ENCODE measurements around the gene ATP8B3. TPM values are rescaled to one million over a fixed set of nuclear protein-coding genes. Genes with fewer than 3 reads are reported as not detected.
"Not testable (repeated sequence)": the region's sequence is repeated elsewhere in the genome, so short reads cannot be mapped to it uniquely, and the experiment has no call there.

ATP8B3 gene
- total RNA-seq, 1 donor from 2014 or later: 1.1 TPM

- no peaks in the 10 kb centered on the region for H3K9me3 Mint-ChIP-seq
- H3K4me3 Mint-ChIP-seq: no peak overlapping the region
- H3K27me3 Mint-ChIP-seq (ENCODE audit: low read depth): peaks cover 96% of the 10 kb centered on the region
- H3K4me1 Mint-ChIP-seq: no peaks in the 10 kb centered on the region
- no peak overlapping the region for H3K27ac Mint-ChIP-seq (ENCODE audit: unreplicated experiment)
- no peak for TF ChIP-seq CTCF (conservative IDR thresholded peaks at IDR 0.05)
- H3K36me3 Mint-ChIP-seq (ENCODE audit: low read depth): no peaks in the 10 kb centered on the region
- no peak for DNase-seq (ENCODE audit: low read depth, low spot score)
Observed at GRCh38 chr19:1763648-1764639, 48.1 kb downstream of the ATP8B3 start.

GRCh38 chr19:1762243-1763117, 49.6 kb downstream of the ATP8B3 start:
- no peak for DNase-seq (ENCODE audit: low read depth, low spot score)
- TF ChIP-seq CTCF (conservative IDR thresholded peaks at IDR 0.05): no peak
- Mint-ChIP-seq H3K27ac (ENCODE audit: unreplicated experiment) (peak overlapping the region; percentile 87), H3K27me3 (ENCODE audit: low read depth) (peaks cover 96% of the 10 kb centered on the region), H3K4me3 (no peak overlapping the region), H3K4me1 (no peaks in the 10 kb centered on the region), H3K36me3 (ENCODE audit: low read depth) (no peaks in the 10 kb centered on the region), H3K9me3 (no peaks in the 10 kb centered on the region)

DNA sequence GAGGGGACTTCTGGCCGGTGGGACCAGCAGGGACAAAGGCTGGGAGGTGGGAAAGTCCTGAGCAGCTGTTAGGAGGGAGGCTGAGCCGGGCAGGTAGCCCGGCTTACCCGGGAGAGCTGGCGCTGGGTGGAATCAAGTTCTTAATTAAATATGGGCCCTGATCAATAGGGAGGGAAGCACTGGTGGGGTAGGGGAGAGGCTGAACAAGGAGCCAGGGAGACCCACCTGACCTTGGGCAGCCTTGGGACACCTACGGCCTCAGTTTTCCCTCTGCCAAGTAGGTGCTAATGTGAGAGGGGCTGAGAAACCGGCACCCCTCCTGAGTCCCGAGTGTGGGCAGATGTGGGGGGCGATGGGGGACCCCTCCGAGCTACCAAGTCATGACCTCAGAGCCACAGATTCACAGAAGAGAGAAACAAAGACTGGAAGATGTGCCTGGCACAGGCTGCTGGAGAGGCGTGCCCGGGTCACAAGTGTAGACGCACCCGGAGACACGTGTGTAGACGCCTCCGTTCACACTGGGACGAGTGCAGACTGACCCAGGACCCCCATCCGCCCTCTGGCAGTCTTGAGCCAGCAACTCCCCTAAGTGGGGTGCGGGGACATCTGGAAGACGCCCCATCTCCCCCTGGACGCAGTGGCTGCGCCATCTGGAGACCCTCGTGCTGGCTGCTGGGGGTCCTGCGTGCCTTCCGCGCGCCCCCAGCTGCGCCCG, 50.4 kb downstream of the ATP8B3 start:
- DNase-seq (ENCODE audit: low read depth, low spot score): no peak
- Mint-ChIP-seq H3K27me3 (ENCODE audit: low read depth) (peaks cover 95% of the 10 kb centered on the region), H3K27ac (ENCODE audit: unreplicated experiment) (no peak overlapping the region), H3K4me1 (no peaks in the 10 kb centered on the region), H3K4me3 (no peak overlapping the region), H3K9me3 (no peaks in the 10 kb centered on the region), H3K36me3 (ENCODE audit: low read depth) (no peaks in the 10 kb centered on the region)
- TF ChIP-seq CTCF (conservative IDR thresholded peaks at IDR 0.05): no peak

DNA sequence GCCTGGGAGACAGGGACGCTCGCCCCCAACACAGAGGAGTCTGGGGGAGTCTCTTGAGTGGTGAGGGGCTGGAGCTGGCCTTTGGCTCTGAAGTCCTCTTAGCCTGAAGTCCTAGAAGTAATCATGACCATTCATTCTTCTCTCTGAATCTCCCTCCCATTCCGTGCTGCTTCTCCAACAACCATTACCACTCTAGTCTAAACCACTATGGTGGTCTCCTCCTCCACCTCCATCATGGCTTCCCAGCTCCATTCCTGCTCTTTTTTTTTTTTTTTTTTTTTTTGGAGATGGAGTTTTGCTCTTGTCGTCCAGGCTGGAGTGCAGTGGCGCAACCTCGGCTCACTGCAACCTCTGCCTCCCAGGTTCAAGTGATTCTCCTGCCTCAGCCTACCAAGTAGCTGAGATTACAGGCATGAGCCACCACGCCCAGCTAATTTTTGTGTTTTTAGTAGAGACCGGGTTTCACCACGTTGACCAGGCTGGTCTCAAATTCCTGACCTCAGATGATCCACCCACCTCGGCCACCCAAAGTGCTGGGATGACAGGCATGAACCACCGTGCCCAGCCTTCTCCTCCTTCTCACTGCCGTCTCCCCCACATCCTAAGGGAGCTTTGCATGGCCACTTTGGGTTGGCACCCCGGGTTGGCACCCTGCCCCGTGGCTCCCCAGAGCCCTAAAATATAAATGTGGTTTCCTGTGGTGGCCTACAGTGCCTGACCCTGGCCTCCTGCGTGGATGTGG, 51.1 kb downstream of the ATP8B3 start:
- not testable (repeated sequence) for H3K9me3 Mint-ChIP-seq; H3K4me1 Mint-ChIP-seq; H3K4me3 Mint-ChIP-seq; DNase-seq (ENCODE audit: low read depth, low spot score); H3K36me3 Mint-ChIP-seq (ENCODE audit: low read depth); H3K27ac Mint-ChIP-seq (ENCODE audit: unreplicated experiment)
- H3K27me3 Mint-ChIP-seq (ENCODE audit: low read depth): peaks cover 97% of the 10 kb centered on the region

DNA sequence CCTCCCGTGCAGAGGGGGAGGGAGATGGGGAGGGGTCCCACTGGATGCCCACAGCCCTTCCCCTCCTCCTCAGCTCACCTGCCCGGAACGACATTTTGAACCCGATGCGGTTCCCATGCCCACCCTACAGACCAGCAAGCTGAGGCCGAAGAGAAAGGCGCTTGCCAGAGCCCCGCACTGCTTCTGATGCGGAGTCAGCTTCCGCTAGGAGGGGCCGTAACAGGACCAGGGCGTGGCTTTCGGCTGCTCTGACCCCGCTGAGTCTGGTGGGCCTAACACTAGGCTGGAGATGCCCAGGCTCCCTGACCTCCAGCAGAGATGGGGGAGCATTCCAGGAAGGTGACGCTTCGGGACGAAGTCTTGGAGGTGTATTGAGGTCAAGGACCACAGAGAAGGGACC, 52.1 kb downstream of the ATP8B3 start:
- H3K9me3 Mint-ChIP-seq: no peaks in the 10 kb centered on the region
- H3K4me1 Mint-ChIP-seq: peaks cover 5% of the 10 kb centered on the region
- H3K27me3 Mint-ChIP-seq (ENCODE audit: low read depth): peaks cover 97% of the 10 kb centered on the region

More for the DNA sequence above, 52.1 kb downstream of the ATP8B3 start:
- H3K4me3 Mint-ChIP-seq: no peak overlapping the region
- H3K27ac Mint-ChIP-seq (ENCODE audit: unreplicated experiment): no peak overlapping the region
- H3K36me3 Mint-ChIP-seq (ENCODE audit: low read depth): no peaks in the 10 kb centered on the region
- no peak for DNase-seq (ENCODE audit: low read depth, low spot score)
- TF ChIP-seq CTCF (conservative IDR thresholded peaks at IDR 0.05): no peak
